ENCODE measurements around the gene TUBGCP6.

The TUBGCP6 gene

DNA sequence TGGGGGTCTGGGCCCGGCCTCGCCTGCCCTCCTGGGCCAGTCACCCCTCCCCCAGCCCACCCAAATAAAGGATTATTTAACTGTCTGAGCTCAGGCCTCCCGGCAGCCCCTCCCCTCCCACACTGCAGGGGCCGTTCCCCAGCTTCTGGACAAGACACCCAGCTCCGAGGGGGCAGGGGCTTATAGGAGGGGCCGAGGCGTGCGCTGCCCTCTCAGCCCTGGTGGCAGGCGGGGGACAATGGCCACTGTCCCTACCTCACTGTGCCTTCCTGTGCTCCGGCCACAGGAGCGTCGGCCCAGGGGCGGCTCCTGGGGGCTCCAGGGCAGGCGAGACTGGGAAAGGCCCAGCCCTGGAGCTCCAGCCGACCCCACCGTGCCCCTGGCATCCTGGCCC lies 46.2 kb downstream of the TUBGCP6 start:
- peaks cover 45% of the 10 kb centered on the region for H3K79me2 ChIP-seq (ENCODE audit: insufficient read depth, low read length)
- H3K4me2 ChIP-seq (ENCODE audit: insufficient read depth, low read length) = no peak overlapping the region
- no peak overlapping the region for H3K4me3 ChIP-seq (ENCODE audit: low read depth in 1 of 2, low read length in 2 of 2)
- H3K9ac ChIP-seq (ENCODE audit: low read depth, low read length) = no peak overlapping the region
- H3K9me3 ChIP-seq (ENCODE audit: insufficient read depth, low read length, severe bottlenecking) = no peaks in the 10 kb centered on the region
- H3K27me3 ChIP-seq (ENCODE audit: insufficient read depth, low read length, poor library complexity) = no peaks in the 10 kb centered on the region
- H4K20me1 ChIP-seq (ENCODE audit: insufficient read depth, low read length) = peaks cover 57% of the 10 kb centered on the region
- H2AFZ ChIP-seq (ENCODE audit: low read depth, low read length) = no peak overlapping the region
- H3K27ac ChIP-seq (ENCODE audit: low read length) = no peak overlapping the region
- no peak for ATAC-seq (ENCODE audit: insufficient read depth, low read depth)
- DNase-seq = no peak
- TF ChIP-seq CTCF (IDR thresholded peaks at IDR 0.05; ENCODE audit: borderline replicate concordance, extremely low read depth, low read length, poor library complexity, severe bottlenecking) (no peak), EZH2 (IDR thresholded peaks at IDR 0.05; ENCODE audit: borderline replicate concordance, low read depth, low read length, severe bottlenecking) (no peak)
- peaks cover 34% of the 10 kb centered on the region for H3K4me1 ChIP-seq (ENCODE audit: insufficient read depth, low read length)
- H3K36me3 ChIP-seq (ENCODE audit: insufficient read depth, low read length) = peaks cover 58% of the 10 kb centered on the region

- ATAC-seq (ENCODE audit: insufficient read depth, low read depth) = no peak
- Histone ChIP-seq H3K4me1 (ENCODE audit: insufficient read depth, low read length) (peaks cover 29% of the 10 kb centered on the region), H3K4me2 (ENCODE audit: insufficient read depth, low read length) (no peak overlapping the region), H3K4me3 (ENCODE audit: low read depth in 1 of 2, low read length in 2 of 2) (no peak overlapping the region), H3K9ac (ENCODE audit: low read depth, low read length) (no peak overlapping the region), H3K36me3 (ENCODE audit: insufficient read depth, low read length) (peaks cover 58% of the 10 kb centered on the region), H2AFZ (ENCODE audit: low read depth, low read length) (no peak overlapping the region), H3K27me3 (ENCODE audit: insufficient read depth, low read length, poor library complexity) (no peaks in the 10 kb centered on the region), H3K79me2 (ENCODE audit: insufficient read depth, low read length) (peaks cover 45% of the 10 kb centered on the region), H3K27ac (ENCODE audit: low read length) (no peak overlapping the region), H4K20me1 (ENCODE audit: insufficient read depth, low read length) (peaks cover 60% of the 10 kb centered on the region), H3K9me3 (ENCODE audit: insufficient read depth, low read length, severe bottlenecking) (no peaks in the 10 kb centered on the region)
- TF ChIP-seq CTCF (IDR thresholded peaks at IDR 0.05; ENCODE audit: borderline replicate concordance, extremely low read depth, low read length, poor library complexity, severe bottlenecking) (no peak), EZH2 (IDR thresholded peaks at IDR 0.05; ENCODE audit: borderline replicate concordance, low read depth, low read length, severe bottlenecking) (no peak)
- no peak for DNase-seq
These were observed 46.8 kb downstream of the TUBGCP6 start for GRCh38 chr22:50197856-50198623.

GRCh38 chr22:50197000-50197800 lies 47.6 kb downstream of the TUBGCP6 start:
- ATAC-seq (ENCODE audit: insufficient read depth, low read depth) = no peak
- peaks cover 45% of the 10 kb centered on the region for H3K79me2 ChIP-seq (ENCODE audit: insufficient read depth, low read length)
- no peak overlapping the region for H3K27ac ChIP-seq (ENCODE audit: low read length)
- H3K36me3 ChIP-seq (ENCODE audit: insufficient read depth, low read length) = peaks cover 64% of the 10 kb centered on the region
- no peak overlapping the region for H2AFZ ChIP-seq (ENCODE audit: low read depth, low read length)
- no peak overlapping the region for H3K9ac ChIP-seq (ENCODE audit: low read depth, low read length)
- TF ChIP-seq EZH2 (IDR thresholded peaks at IDR 0.05; ENCODE audit: borderline replicate concordance, low read depth, low read length, severe bottlenecking) = no peak
- TF ChIP-seq CTCF (IDR thresholded peaks at IDR 0.05; ENCODE audit: borderline replicate concordance, extremely low read depth, low read length, poor library complexity, severe bottlenecking) = no peak
- H3K27me3 ChIP-seq (ENCODE audit: insufficient read depth, low read length, poor library complexity) = no peaks in the 10 kb centered on the region
- DNase-seq = no peak
- H3K4me3 ChIP-seq (ENCODE audit: low read depth in 1 of 2, low read length in 2 of 2) = no peak overlapping the region
- peaks cover 61% of the 10 kb centered on the region for H4K20me1 ChIP-seq (ENCODE audit: insufficient read depth, low read length)
- no peaks in the 10 kb centered on the region for H3K9me3 ChIP-seq (ENCODE audit: insufficient read depth, low read length, severe bottlenecking)
- peaks cover 28% of the 10 kb centered on the region for H3K4me1 ChIP-seq (ENCODE audit: insufficient read depth, low read length)
- no peak overlapping the region for H3K4me2 ChIP-seq (ENCODE audit: insufficient read depth, low read length)
